ENCODE data around the gene RBFOX1.

GRCh38 chr16:7585705-7586104 lies 253.1 kb downstream of the RBFOX1 start:
- TF ChIP-seq CTCF (IDR thresholded peaks at IDR 0.05 in 2 of 3, conservative IDR thresholded peaks at IDR 0.05 in 1 of 3; ENCODE audit: control insufficient read depth in 2 of 3, extremely low read depth in 1 of 3, insufficient read depth in 1 of 3, low read depth in 3 of 3, low read length in 3 of 3), result no peak
- TF ChIP-seq EZH2 (IDR thresholded peaks at IDR 0.05; ENCODE audit: borderline replicate concordance, control insufficient read depth, low read depth, low read length), result no peak
- TF ChIP-seq SP1 (IDR thresholded peaks at IDR 0.05; ENCODE audit: low read depth, low read length), result no peak
- no peak for TF ChIP-seq ZNF687 (IDR thresholded peaks at IDR 0.05)
- no peak for TF ChIP-seq ZNF274 (IDR thresholded peaks at IDR 0.05; ENCODE audit: insufficient read depth, insufficient read length)
- TF ChIP-seq RAD21 (IDR thresholded peaks at IDR 0.05; ENCODE audit: insufficient read depth, low read depth, low read length), result no peak

All from GM12878 (cell line).